GM12878 (cell line): Measurements from ENCODE around the gene PNMA8B.

Experiments
- CTCF ChIP-seq, 3 experiments: IDR thresholded peaks in 2 of 3; conservative IDR thresholded peaks in 1 of 3; 2 replicates each; pipeline ENCODE4 v1.5.1; 2011; ENCODE audit warnings: low read depth in 3 of 3, low read length in 3 of 3, mild to moderate bottlenecking in 3 of 3, control low read depth in 2 of 3, moderate library complexity in 2 of 3, inconsistent platforms in 1 of 3, mixed read lengths in 1 of 3; ENCODE audit not compliant: control insufficient read depth in 2 of 3, insufficient read depth in 1 of 3; ENCODE audit errors: extremely low read depth in 1 of 3
- MAX ChIP-seq: IDR thresholded peaks from 2 replicates; pipeline ENCODE4 v1.6.1; 2012; ENCODE audit warnings: low read depth, low read length, improper control_type of control experiment
- POLR2A ChIP-seq: IDR thresholded peaks from 2 replicates; pipeline ENCODE4 v1.6.1; 2011; ENCODE audit warnings: low read depth, mild to moderate bottlenecking, low read length

DNA sequence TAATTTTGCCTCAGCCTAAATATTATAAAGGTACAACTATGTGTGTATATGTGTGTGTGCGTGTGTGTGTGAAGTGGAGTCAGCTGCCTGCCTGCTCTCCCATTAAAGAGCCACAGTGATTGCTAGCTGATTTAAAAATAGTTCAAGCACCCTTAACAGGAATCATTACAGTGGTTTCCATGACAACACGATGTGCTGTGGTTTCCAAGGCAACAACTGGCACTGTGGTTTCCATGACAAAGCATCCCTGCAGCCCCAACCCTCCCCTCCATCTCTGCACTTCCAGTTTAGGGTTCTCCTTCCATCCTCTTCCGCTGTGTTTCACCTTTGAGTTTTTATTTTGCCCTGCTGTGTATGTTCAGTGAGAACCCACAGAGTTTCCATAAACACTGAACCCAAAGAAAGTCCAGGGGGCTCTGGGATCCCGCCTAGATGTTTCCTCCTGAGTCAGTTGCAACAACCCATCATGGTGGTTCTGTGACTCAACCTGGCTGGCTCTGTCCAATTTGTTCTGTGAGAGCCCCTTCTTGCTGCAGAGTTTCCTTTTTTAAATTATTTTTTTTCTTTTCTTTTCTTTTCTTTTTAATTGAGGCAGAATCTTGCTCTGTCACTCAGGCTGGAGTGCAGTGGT is 17.2 kb downstream of the PNMA8B start:
- TF ChIP-seq CTCF (IDR thresholded peaks at IDR 0.05 in 2 of 3, conservative IDR thresholded peaks at IDR 0.05 in 1 of 3; ENCODE audit: control insufficient read depth in 2 of 3, extremely low read depth in 1 of 3, insufficient read depth in 1 of 3, low read depth in 3 of 3, low read length in 3 of 3) (no peak), MAX (no peak), POLR2A (no peak)
